ENCODE data around the gene GLCE.

GLCE gene

DNA sequence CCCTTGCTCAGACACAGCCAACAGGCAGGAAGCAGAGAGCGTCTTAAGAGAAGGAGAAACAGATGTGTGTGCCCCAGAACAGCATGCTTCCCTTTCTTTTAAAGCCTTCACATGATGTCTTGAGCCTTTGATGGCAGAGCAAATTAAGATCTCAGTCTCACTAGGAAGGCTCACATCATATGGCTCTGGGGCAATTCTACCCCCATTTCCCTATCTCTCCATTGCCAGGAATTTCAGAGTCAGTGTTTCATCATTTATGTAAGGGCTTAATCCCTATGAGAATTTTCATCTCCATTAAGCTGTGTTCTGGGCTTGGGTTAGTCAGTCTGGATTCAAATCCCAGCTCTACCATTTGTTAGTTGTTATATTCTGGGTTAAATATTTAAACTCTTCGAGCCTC lies 41.4 kb upstream of the GLCE start:
- TF ChIP-seq, protein P1, sequence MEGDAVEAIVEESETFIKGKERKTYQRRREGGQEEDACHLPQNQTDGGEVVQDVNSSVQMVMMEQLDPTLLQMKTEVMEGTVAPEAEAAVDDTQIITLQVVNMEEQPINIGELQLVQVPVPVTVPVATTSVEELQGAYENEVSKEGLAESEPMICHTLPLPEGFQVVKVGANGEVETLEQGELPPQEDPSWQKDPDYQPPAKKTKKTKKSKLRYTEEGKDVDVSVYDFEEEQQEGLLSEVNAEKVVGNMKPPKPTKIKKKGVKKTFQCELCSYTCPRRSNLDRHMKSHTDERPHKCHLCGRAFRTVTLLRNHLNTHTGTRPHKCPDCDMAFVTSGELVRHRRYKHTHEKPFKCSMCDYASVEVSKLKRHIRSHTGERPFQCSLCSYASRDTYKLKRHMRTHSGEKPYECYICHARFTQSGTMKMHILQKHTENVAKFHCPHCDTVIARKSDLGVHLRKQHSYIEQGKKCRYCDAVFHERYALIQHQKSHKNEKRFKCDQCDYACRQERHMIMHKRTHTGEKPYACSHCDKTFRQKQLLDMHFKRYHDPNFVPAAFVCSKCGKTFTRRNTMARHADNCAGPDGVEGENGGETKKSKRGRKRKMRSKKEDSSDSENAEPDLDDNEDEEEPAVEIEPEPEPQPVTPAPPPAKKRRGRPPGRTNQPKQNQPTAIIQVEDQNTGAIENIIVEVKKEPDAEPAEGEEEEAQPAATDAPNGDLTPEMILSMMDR (IDR thresholded peaks at IDR 0.05; ENCODE audit: insufficient read depth, missing control alignments) = no peak
- FAIRE-seq (no peak), DNase-seq (ENCODE audit: insufficient read length, low spot score) (no peak)

- TF ChIP-seq, protein P1 (IDR thresholded peaks at IDR 0.05; ENCODE audit: insufficient read depth, missing control alignments) = no peak
- FAIRE-seq = peak; percentile 21
- DNase-seq (ENCODE audit: insufficient read length, low spot score) = no peak
Observed at GRCh38 chr15:69119683-69120395, 40.6 kb upstream of the GLCE start.

DNA sequence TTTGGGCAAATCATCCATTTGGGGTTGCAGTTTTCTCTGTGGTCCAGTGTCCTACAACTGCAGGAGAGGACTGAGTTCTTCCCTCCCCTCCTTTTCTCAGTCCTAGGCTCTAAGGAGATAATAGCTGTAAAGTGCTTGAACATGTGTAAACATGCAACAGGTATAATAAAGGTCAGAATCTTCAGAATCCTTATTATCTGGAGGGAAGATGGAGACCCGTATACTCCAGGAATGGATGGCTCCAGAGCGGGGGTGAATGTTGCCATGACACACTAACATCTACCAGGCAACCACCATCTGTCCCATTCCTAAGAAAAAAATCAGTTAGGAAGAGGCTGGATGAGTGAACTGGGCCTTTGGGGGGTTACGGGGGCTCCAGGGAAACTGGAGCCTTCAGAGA lies 39.7 kb upstream of the GLCE start:
- TF ChIP-seq, protein P1 (IDR thresholded peaks at IDR 0.05; ENCODE audit: insufficient read depth, missing control alignments) = no peak
- DNase-seq (ENCODE audit: insufficient read length, low spot score) (no peak), FAIRE-seq (no peak)

DNA sequence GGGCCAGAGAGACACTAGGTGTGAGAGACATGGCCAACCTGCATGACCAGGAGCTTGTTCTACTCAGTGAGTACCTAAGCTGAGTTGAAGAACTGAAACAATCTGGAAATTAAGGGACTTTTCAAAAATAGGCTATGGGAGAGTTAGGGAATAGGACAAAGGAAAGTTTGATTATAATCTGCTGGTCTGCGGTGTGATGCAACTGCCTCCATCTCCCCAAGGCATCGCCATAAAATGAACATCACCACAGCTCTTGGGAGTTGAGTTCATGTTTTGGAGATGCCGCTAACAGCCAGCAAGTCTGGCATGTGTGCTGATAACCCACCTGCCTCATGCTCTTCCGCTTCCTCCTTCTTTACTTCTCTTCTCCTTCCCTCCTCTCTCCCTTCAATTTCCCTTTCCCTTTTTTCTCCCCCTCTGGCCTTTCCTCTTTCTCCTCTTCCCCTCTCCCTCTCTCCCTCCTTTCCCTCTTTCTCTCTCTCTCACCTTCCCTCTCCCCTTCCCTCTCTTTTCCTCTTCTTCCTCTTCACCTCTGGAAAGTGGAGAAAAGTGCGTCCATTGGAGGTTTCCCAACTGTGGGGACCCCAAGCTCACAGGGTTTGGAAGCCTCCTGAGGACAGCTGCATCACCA lies 39.1 kb upstream of the GLCE start:
- DNase-seq (ENCODE audit: insufficient read length, low spot score) (no peak), FAIRE-seq (no peak)
- TF ChIP-seq, protein P1 (IDR thresholded peaks at IDR 0.05; ENCODE audit: insufficient read depth, missing control alignments) = no peak

GRCh38 chr15:69125236-69125635 lies 35.2 kb upstream of the GLCE start:
- DNase-seq (ENCODE audit: insufficient read length, low spot score) (no peak), FAIRE-seq (no peak)
- TF ChIP-seq, protein P1 (IDR thresholded peaks at IDR 0.05; ENCODE audit: insufficient read depth, missing control alignments) = no peak

- TF ChIP-seq, protein P1 (IDR thresholded peaks at IDR 0.05; ENCODE audit: insufficient read depth, missing control alignments) = no peak
- FAIRE-seq (no peak), DNase-seq (ENCODE audit: insufficient read length, low spot score) (no peak)
Observed at GRCh38 chr15:69126054-69126469, 34.4 kb upstream of the GLCE start.

DNA sequence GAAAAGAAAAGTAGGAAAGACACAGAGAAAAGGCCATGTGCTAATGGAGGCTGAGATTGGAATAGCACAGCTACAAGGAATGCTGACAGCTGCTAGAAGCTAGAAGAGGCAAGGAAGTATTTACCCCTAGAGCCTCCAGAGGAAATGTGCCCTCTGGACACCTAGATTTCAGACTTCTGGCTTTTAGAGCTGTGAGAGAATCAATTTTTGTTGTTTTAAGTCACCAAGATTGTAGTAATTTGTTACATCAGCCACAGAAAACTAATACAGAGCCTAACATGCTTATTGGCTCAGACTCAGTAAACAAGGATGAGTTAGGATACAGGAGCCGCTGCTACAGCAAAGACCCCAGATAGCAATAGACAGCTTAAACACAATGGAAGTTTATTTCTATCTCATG lies 33.1 kb upstream of the GLCE start:
- FAIRE-seq (no peak), DNase-seq (ENCODE audit: insufficient read length, low spot score) (no peak)
- TF ChIP-seq, protein P1 (IDR thresholded peaks at IDR 0.05; ENCODE audit: insufficient read depth, missing control alignments) = no peak
